ENCODE data around the gene ARL15. TPM values are rescaled to one million over a fixed set of nuclear protein-coding genes. Genes with fewer than 3 reads are reported as not detected.

ARL15 gene
- total RNA-seq, 1 donor from 2014 or later, result 42.3 TPM

DNA sequence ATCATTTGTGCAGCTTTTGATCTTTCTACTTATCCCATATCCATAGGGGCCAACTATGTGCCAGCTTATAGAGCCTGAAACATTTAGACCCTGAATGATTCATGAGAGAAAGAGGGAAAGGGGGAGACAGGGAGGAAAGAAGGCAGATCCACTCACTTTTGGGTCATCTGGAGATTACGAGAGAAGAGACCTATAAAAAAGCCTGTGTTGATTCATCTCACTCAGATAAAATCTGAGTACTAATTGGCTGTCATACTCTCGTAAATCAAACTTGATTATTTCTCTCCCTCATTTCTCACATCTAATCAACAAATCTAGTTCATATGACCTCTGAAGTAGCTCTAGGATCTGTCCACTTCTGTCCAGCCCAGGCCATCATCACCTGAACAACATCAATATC is 137.1 kb downstream of the ARL15 start:
- Histone ChIP-seq H3K27ac (ENCODE audit: low read depth, low read length) (no peak overlapping the region), H3K4me3 (ENCODE audit: low read length in 3 of 3) (no peak overlapping the region), H3K36me3 (ENCODE audit: control insufficient read depth in 3 of 3, insufficient read depth in 3 of 3, low read length in 3 of 3) (no peaks in the 10 kb centered on the region), H3K9ac (ENCODE audit: low read depth in 1 of 3, low read length in 3 of 3) (no peak overlapping the region), H3K27me3 (ENCODE audit: control insufficient read depth in 3 of 3, insufficient read depth in 3 of 3, low read length in 3 of 3) (no peaks in the 10 kb centered on the region), H3K9me3 (ENCODE audit: control insufficient read depth in 3 of 3, low read length in 3 of 3) (no peaks in the 10 kb centered on the region), H3K4me1 (ENCODE audit: control insufficient read depth in 3 of 3, insufficient read depth in 3 of 3, low read length in 3 of 3) (no peaks in the 10 kb centered on the region)

- Histone ChIP-seq H3K9ac (ENCODE audit: low read depth in 1 of 3, low read length in 3 of 3) (no peak overlapping the region), H3K36me3 (ENCODE audit: control insufficient read depth in 3 of 3, insufficient read depth in 3 of 3, low read length in 3 of 3) (no peaks in the 10 kb centered on the region), H3K27me3 (ENCODE audit: control insufficient read depth in 3 of 3, insufficient read depth in 3 of 3, low read length in 3 of 3) (no peaks in the 10 kb centered on the region), H3K27ac (ENCODE audit: low read depth, low read length) (no peak overlapping the region), H3K4me3 (ENCODE audit: low read length in 3 of 3) (no peak overlapping the region), H3K4me1 (ENCODE audit: control insufficient read depth in 3 of 3, insufficient read depth in 3 of 3, low read length in 3 of 3) (no peaks in the 10 kb centered on the region), H3K9me3 (ENCODE audit: control insufficient read depth in 3 of 3, low read length in 3 of 3) (no peaks in the 10 kb centered on the region)
Measured at GRCh38 chr5:54171645-54172384, 138.6 kb downstream of the ARL15 start.

DNA sequence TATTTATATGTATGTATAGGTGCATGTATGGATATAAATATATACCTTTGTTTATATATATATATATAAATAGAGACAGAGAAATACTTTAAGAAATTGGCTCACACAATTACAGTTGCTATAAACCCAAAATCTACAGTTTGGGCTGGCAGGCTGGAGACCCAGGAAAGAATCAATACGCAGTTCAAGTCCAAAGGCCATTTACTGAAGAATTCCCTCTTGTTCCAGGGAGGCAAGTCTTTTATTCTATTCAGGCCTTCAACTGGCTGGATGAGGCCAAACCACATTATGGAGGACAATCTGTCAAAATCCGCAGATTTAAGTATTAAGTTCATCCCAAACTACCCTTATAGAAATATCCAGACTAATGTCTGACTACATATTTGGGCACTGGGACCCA is 144.7 kb downstream of the ARL15 start:
- no peaks in the 10 kb centered on the region for H3K27me3 ChIP-seq (ENCODE audit: control insufficient read depth in 3 of 3, insufficient read depth in 3 of 3, low read length in 3 of 3)
- no peak overlapping the region for H3K4me3 ChIP-seq (ENCODE audit: low read length in 3 of 3)
- no peaks in the 10 kb centered on the region for H3K9me3 ChIP-seq (ENCODE audit: control insufficient read depth in 3 of 3, low read length in 3 of 3)
- H3K36me3 ChIP-seq (ENCODE audit: control insufficient read depth in 3 of 3, insufficient read depth in 3 of 3, low read length in 3 of 3), result no peaks in the 10 kb centered on the region
- H3K4me1 ChIP-seq (ENCODE audit: control insufficient read depth in 3 of 3, insufficient read depth in 3 of 3, low read length in 3 of 3), result no peaks in the 10 kb centered on the region
- H3K9ac ChIP-seq (ENCODE audit: low read depth in 1 of 3, low read length in 3 of 3), result no peak overlapping the region
- no peak overlapping the region for H3K27ac ChIP-seq (ENCODE audit: low read depth, low read length)

- Histone ChIP-seq H3K27me3 (ENCODE audit: control insufficient read depth in 3 of 3, insufficient read depth in 3 of 3, low read length in 3 of 3) (no peaks in the 10 kb centered on the region), H3K4me1 (ENCODE audit: control insufficient read depth in 3 of 3, insufficient read depth in 3 of 3, low read length in 3 of 3) (no peaks in the 10 kb centered on the region), H3K9ac (ENCODE audit: low read depth in 1 of 3, low read length in 3 of 3) (no peak overlapping the region), H3K4me3 (ENCODE audit: low read length in 3 of 3) (no peak overlapping the region), H3K27ac (ENCODE audit: low read depth, low read length) (no peak overlapping the region), H3K9me3 (ENCODE audit: control insufficient read depth in 3 of 3, low read length in 3 of 3) (no peaks in the 10 kb centered on the region), H3K36me3 (ENCODE audit: control insufficient read depth in 3 of 3, insufficient read depth in 3 of 3, low read length in 3 of 3) (no peaks in the 10 kb centered on the region)
Measured at GRCh38 chr5:54162184-54162583, 148.2 kb downstream of the ARL15 start.

- no peaks in the 10 kb centered on the region for H3K9me3 ChIP-seq (ENCODE audit: control insufficient read depth in 3 of 3, low read length in 3 of 3)
- H3K4me1 ChIP-seq (ENCODE audit: control insufficient read depth in 3 of 3, insufficient read depth in 3 of 3, low read length in 3 of 3), result no peaks in the 10 kb centered on the region
- no peaks in the 10 kb centered on the region for H3K36me3 ChIP-seq (ENCODE audit: control insufficient read depth in 3 of 3, insufficient read depth in 3 of 3, low read length in 3 of 3)
- H3K27ac ChIP-seq (ENCODE audit: low read depth, low read length), result no peak overlapping the region
- H3K27me3 ChIP-seq (ENCODE audit: control insufficient read depth in 3 of 3, insufficient read depth in 3 of 3, low read length in 3 of 3), result no peaks in the 10 kb centered on the region
- no peak overlapping the region for H3K9ac ChIP-seq (ENCODE audit: low read depth in 1 of 3, low read length in 3 of 3)
- H3K4me3 ChIP-seq (ENCODE audit: low read length in 3 of 3), result no peak overlapping the region
Measured at GRCh38 chr5:54160329-54160728, 150.0 kb downstream of the ARL15 start.

DNA sequence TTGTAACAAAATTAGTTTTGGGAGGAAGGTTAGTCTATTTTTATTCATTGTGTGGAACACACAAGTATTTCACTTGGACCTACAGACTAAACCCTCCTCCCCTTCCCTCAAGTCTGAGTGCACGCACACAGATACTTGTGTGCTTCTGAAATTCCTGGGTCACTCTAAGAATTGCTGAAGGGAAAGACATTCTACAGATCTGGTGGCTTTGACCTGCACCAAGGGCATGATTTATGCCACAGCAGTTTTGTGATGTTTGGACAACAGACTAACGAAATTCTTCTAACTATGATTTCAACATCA is 150.5 kb downstream of the ARL15 start:
- Histone ChIP-seq H3K4me1 (ENCODE audit: control insufficient read depth in 3 of 3, insufficient read depth in 3 of 3, low read length in 3 of 3) (no peaks in the 10 kb centered on the region), H3K27ac (ENCODE audit: low read depth, low read length) (no peak overlapping the region), H3K9ac (ENCODE audit: low read depth in 1 of 3, low read length in 3 of 3) (no peak overlapping the region), H3K36me3 (ENCODE audit: control insufficient read depth in 3 of 3, insufficient read depth in 3 of 3, low read length in 3 of 3) (no peaks in the 10 kb centered on the region), H3K9me3 (ENCODE audit: control insufficient read depth in 3 of 3, low read length in 3 of 3) (no peaks in the 10 kb centered on the region), H3K4me3 (ENCODE audit: low read length in 3 of 3) (no peak overlapping the region), H3K27me3 (ENCODE audit: control insufficient read depth in 3 of 3, insufficient read depth in 3 of 3, low read length in 3 of 3) (no peaks in the 10 kb centered on the region)

DNA sequence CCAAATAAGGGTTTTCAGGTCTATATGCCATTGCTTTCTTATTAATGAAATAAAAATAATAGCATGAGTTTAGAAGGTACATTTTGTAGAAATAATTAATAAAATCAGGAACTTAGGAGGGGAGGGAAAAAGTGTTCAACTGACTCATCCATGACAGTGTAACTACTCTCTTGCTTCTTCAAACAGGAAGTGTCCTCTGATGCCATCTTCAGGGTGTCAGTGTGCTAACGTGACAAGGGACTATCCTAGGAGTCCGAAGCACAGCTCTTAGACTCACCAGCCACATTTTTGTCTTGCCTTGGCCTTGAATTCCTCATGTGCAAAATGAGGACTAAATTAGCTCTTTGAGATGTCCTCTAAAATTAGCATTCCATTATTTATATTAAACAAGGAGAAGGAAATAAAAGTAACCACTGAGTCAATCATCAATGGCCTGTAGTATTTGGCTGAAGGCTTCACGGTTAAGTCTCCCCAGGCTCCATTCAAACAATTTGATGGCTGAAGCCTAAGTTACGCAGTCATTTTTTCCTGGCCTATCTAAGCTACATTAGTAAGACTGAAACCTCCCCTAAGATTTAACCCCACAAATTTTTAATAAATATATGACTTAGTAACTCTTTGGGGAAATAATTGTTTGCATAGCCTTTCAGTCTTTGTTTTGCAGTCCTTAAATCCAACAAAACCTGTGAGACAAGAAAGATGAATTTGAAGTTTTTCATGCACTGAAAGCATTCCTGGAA is 151.1 kb downstream of the ARL15 start:
- no peaks in the 10 kb centered on the region for H3K4me1 ChIP-seq (ENCODE audit: control insufficient read depth in 3 of 3, insufficient read depth in 3 of 3, low read length in 3 of 3)
- no peak overlapping the region for H3K27ac ChIP-seq (ENCODE audit: low read depth, low read length)
- no peaks in the 10 kb centered on the region for H3K27me3 ChIP-seq (ENCODE audit: control insufficient read depth in 3 of 3, insufficient read depth in 3 of 3, low read length in 3 of 3)
- H3K4me3 ChIP-seq (ENCODE audit: low read length in 3 of 3), result no peak overlapping the region
- H3K9me3 ChIP-seq (ENCODE audit: control insufficient read depth in 3 of 3, low read length in 3 of 3), result no peaks in the 10 kb centered on the region
- no peak overlapping the region for H3K9ac ChIP-seq (ENCODE audit: low read depth in 1 of 3, low read length in 3 of 3)
- no peaks in the 10 kb centered on the region for H3K36me3 ChIP-seq (ENCODE audit: control insufficient read depth in 3 of 3, insufficient read depth in 3 of 3, low read length in 3 of 3)

DNA sequence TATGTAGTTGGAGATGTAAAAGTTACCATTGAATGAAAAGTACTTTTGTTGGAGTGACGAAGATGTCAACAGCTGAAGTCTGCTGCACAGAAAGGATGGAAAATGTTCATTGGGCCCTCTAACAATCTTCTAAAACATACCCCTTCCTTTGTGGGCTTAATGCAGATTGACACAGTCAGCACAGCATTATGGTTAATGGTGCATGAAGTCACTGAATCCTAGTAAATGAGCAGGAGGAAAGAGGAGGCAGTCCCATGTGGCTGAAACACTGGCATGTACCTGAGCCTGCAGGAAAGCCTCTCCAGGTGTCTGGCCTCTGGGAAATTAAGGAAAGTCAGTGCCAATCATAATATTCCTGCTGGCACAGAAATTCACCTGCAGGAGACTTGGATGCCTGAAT is 153.8 kb downstream of the ARL15 start:
- H3K27me3 ChIP-seq (ENCODE audit: control insufficient read depth in 3 of 3, insufficient read depth in 3 of 3, low read length in 3 of 3), result no peaks in the 10 kb centered on the region
- no peak overlapping the region for H3K27ac ChIP-seq (ENCODE audit: low read depth, low read length)
- no peak overlapping the region for H3K4me3 ChIP-seq (ENCODE audit: low read length in 3 of 3)
- H3K9me3 ChIP-seq (ENCODE audit: control insufficient read depth in 3 of 3, low read length in 3 of 3), result no peaks in the 10 kb centered on the region
- H3K36me3 ChIP-seq (ENCODE audit: control insufficient read depth in 3 of 3, insufficient read depth in 3 of 3, low read length in 3 of 3), result no peaks in the 10 kb centered on the region
- no peaks in the 10 kb centered on the region for H3K4me1 ChIP-seq (ENCODE audit: control insufficient read depth in 3 of 3, insufficient read depth in 3 of 3, low read length in 3 of 3)
- no peak overlapping the region for H3K9ac ChIP-seq (ENCODE audit: low read depth in 1 of 3, low read length in 3 of 3)

- Histone ChIP-seq H3K9me3 (ENCODE audit: control insufficient read depth in 3 of 3, low read length in 3 of 3) (no peaks in the 10 kb centered on the region), H3K27me3 (ENCODE audit: control insufficient read depth in 3 of 3, insufficient read depth in 3 of 3, low read length in 3 of 3) (no peaks in the 10 kb centered on the region), H3K4me1 (ENCODE audit: control insufficient read depth in 3 of 3, insufficient read depth in 3 of 3, low read length in 3 of 3) (peaks cover 0 to 5% (median 0%) of the 10 kb centered on the region in 3 donors), H3K9ac (ENCODE audit: low read depth in 1 of 3, low read length in 3 of 3) (no peak overlapping the region), H3K36me3 (ENCODE audit: control insufficient read depth in 3 of 3, insufficient read depth in 3 of 3, low read length in 3 of 3) (no peaks in the 10 kb centered on the region), H3K4me3 (ENCODE audit: low read length in 3 of 3) (no peak overlapping the region), H3K27ac (ENCODE audit: low read depth, low read length) (no peak overlapping the region)
Measured at GRCh38 chr5:54150841-54151240, 159.5 kb downstream of the ARL15 start.

GRCh38 chr5:54148858-54149257 is 161.5 kb downstream of the ARL15 start:
- Histone ChIP-seq H3K9ac (ENCODE audit: low read depth in 1 of 3, low read length in 3 of 3) (no peak overlapping the region), H3K9me3 (ENCODE audit: control insufficient read depth in 3 of 3, low read length in 3 of 3) (no peaks in the 10 kb centered on the region), H3K36me3 (ENCODE audit: control insufficient read depth in 3 of 3, insufficient read depth in 3 of 3, low read length in 3 of 3) (no peaks in the 10 kb centered on the region), H3K4me1 (ENCODE audit: control insufficient read depth in 3 of 3, insufficient read depth in 3 of 3, low read length in 3 of 3) (peaks cover 0 to 5% (median 0%) of the 10 kb centered on the region in 3 donors), H3K27ac (ENCODE audit: low read depth, low read length) (no peak overlapping the region), H3K4me3 (ENCODE audit: low read length in 3 of 3) (no peak overlapping the region), H3K27me3 (ENCODE audit: control insufficient read depth in 3 of 3, insufficient read depth in 3 of 3, low read length in 3 of 3) (no peaks in the 10 kb centered on the region)

Data from skeletal muscle tissue (tissue), 4 donors.